GM19023 (cell line): Measurements from ENCODE around the gene YRDC.
"Not testable (repeated sequence)": the region's sequence is repeated elsewhere in the genome, so short reads cannot be mapped to it uniquely, and the experiment has no call there.

Experiments
- ATAC-seq: cut with Tn5 transposase; IDR thresholded peaks from one replicate; pipeline ENCODE4 v1.9.1; 2021; ENCODE audit warnings: mild to moderate bottlenecking, moderate library complexity; ENCODE audit not compliant: unreplicated experiment

Gene YRDC

GRCh38 chr1:37776946-37777516, 31.0 kb downstream of the YRDC start:
- ATAC-seq: no peak

- not testable (repeated sequence) for ATAC-seq
Observed at GRCh38 chr1:37771440-37771839, 36.6 kb downstream of the YRDC start.

GRCh38 chr1:37767488-37767887, 40.5 kb downstream of the YRDC start:
- ATAC-seq: no peak

GRCh38 chr1:37765916-37766664, 41.9 kb downstream of the YRDC start:
- no peak for ATAC-seq

- ATAC-seq: no peak
Observed at GRCh38 chr1:37764888-37765441, 43.0 kb downstream of the YRDC start, which contains the start of gene EPHA10. Gene EPHA10 (minus strand): TSS chr1:37765120. CDS start chr1:37765066, 54 bp downstream.

GRCh38 chr1:37764414-37764825, 43.6 kb downstream of the YRDC start:
- no peak for ATAC-seq

- no peak for ATAC-seq
Observed at GRCh38 chr1:37763791-37764413, 44.1 kb downstream of the YRDC start.

GRCh38 chr1:37762516-37762915, 45.5 kb downstream of the YRDC start:
- ATAC-seq: no peak

- no peak for ATAC-seq
Observed at GRCh38 chr1:37761416-37762095, 46.5 kb downstream of the YRDC start.

- ATAC-seq: no peak
Observed at GRCh38 chr1:37759451-37759850, 48.6 kb downstream of the YRDC start.

- no peak for ATAC-seq
Observed at GRCh38 chr1:37755951-37756560, 52.0 kb downstream of the YRDC start.

- no peak for ATAC-seq
Observed at GRCh38 chr1:37755290-37755689, 52.7 kb downstream of the YRDC start.

GRCh38 chr1:37753473-37754321, 54.3 kb downstream of the YRDC start:
- no peak for ATAC-seq
